LNCAP (cell line): Measurements from ENCODE around the gene TTC3.

ENCODE experiments used
- CTCF ChIP-seq: fragments of 450-650 bp; IDR thresholded peaks from 2 replicates; pipeline ENCODE4 v1.5.1; 2017; ENCODE audit warnings: mild to moderate bottlenecking

TTC3 gene

DNA sequence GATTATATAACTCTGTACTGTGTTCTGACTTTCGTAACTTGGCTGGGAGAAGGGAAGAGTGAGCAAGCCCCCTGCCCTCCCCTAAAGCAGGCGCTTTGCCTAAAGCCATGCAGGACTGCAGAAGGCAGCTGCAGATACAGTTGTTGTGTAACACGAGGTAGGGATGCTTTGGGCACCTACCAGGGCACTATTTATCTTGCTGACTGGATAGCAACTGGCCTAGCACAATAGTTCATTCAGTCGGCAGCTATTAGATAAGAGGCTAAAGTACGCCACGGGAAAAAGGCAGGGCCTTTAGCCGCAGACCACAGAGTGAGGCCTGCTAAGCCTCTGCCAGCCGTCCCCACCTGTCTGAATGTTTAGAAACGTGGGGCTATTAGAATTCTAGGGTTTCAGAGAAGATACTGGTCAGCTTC lies 80.9 kb downstream of the TTC3 start:
- TF ChIP-seq CTCF, result no peak

DNA sequence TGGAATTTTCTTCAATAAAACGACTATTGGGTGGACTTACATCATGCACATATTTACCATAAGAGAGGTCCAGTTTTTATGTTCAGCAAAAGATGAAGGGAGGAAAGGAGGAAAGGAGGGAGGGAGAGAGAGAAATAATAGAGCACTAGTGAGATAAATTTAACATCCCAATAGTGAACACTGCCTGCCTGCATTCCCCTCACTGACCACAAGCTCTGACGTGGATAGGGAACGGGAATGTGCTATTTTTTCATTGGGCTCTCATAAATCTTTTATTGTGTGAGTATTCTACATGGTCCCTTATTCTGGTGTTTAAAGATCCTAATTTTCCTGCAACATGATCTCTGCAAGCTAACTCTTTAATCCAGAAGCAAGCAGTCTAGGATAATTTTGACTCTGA lies 82.1 kb downstream of the TTC3 start:
- no peak for TF ChIP-seq CTCF

DNA sequence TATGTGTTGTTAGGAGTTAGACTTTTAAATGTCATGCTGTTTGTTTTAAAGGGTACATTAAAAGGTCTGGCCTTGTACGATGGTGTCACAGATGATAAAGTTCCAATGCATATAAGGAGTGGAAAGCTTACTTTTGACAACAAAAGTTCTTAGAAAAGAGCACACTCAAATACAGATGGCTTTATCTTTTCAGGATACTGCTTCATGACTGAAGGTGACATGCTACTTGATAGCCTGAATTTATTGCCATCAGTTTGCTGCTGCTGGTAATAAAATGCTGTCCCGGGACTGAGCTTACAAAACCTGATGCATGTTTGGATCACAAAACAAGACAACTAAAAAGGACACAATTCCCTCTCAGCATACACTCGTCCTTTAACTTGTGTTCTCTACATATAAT lies 84.9 kb downstream of the TTC3 start:
- TF ChIP-seq CTCF, result no peak

GRCh38 chr21:37159053-37159776 lies 86.2 kb downstream of the TTC3 start:
- TF ChIP-seq CTCF, result no peak

DNA sequence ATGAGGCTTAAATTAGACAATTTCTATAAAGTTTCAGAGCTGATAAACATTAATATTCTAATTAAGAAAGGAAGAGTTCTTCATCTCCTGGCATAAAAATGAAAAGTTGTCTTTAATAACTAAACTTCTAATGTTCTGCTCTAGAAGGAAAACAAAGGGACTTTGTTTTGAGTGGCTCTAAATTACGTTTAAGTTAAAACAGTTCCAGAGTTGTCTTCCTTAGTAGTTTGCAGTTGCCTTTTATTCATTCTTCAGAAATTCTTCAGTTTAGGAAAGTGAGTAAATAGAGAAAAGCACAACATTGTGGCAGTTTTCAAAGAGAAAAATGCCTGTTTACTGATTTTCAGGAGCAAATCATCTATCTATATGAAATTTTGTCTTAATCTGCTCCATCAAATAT lies 86.9 kb downstream of the TTC3 start:
- no peak for TF ChIP-seq CTCF

GRCh38 chr21:37164742-37165141 lies 91.7 kb downstream of the TTC3 start:
- TF ChIP-seq CTCF, result no peak

DNA sequence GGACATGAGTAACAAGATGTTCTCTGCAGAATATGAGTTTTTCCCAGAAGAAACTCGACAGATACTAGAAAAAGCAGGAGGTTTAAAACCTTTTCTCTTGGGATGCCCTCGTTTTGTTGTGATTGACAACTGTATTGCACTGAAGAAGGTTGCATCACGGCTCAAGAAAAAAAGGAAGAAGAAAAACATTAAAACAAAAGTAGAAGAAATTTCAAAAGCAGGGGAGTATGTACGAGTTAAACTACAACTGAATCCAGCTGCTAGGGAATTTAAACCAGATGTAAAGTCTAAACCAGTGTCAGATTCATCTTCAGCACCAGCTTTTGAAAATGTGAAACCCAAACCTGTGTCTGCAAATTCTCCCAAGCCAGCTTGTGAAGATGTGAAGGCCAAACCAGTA lies 92.5 kb downstream of the TTC3 start:
- TF ChIP-seq CTCF, result no peak

DNA sequence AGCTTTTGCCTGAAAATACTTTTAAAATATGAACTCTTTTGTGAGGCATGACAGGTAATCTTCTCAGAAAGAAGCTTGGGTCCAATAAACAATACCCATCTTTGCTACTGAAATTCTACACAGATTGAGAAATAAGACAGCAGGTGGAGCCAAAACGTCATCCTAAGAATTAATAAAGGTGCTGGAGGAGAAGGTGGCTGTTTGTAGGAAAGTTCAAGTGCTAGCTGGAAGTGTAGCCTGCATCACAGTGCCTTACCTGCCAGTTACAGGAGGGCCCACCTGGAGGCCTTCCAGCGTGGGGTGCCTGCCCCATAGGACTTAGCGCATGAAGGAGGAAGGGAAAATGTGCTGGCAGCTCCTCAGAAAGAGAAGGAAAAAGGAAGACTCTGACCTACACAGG lies 93.7 kb downstream of the TTC3 start:
- TF ChIP-seq CTCF, result peak; percentile 30; the same call in 1 of the 2 replicates
